Measurements from ENCODE around the gene CPNE1.
"Not testable (repeated sequence)": the region's sequence is repeated elsewhere in the genome, so short reads cannot be mapped to it uniquely, and the experiment has no call there.

Gene CPNE1

GRCh38 chr20:35697696-35698297 lies 33.1 kb upstream of the CPNE1 start:
- DNase-seq, result no peak

DNA sequence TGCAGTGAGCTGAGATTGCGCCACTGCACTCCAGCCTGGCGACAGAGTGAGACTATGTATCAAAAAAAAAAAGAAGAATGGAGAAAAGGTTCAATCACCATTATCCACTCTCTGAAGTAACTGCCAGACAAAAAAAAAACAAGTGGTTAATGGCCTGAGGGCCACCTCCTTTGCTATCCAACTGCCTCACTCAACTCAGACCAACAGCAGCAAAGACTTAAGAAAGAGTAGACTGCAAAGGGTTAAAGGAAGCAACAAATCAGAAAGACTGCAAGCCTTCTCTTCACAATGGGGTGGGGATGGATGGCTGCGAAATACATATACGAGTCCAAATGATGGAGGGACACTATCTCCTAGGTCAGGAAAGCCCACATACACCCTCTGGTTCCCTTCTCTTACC lies 31.3 kb upstream of the CPNE1 start:
- no peak for DNase-seq

DNA sequence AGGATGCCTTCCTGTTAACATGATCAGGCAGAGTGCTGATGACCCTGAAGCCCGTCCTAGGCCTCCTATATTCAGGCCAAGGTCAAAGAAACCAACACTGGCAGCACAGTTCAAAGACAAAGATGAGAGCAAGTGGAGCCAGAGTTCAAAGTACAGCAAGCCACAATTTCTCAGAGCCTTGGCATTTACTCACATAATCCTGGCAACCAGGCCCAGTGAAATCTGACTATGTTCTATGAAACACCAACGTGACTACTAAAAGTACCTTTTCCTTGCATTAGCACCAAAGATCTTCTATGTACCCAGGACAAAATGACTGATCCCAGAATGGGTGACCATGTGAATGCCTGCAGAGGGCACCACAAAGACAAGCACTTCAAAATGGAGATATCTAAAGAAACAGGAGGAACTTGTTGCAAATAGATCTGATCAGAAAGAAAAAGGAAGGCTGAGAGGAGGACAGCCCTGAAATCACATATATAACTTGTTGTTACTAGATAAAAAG lies 30.6 kb upstream of the CPNE1 start:
- no peak for DNase-seq

DNA sequence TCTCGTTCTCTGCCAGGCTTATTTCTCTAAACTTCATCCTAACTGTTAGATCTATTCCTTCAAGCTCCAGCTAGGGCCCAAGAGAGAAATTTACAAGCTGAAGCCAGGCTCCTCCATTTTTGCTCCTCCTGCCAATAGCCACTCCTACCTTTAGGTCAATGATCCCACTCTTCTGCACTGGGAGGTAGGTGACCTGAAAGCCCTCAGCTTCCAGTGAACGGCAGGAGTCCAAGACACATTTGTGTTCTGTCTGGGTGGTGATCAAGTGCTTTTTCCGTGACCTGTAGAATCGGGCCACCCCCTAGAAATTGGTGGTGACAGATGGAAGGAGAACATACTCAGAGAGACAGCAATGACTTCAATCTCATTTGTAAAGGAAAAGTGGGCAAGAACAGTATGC lies 25.6 kb upstream of the CPNE1 start:
- DNase-seq, result no peak

- not testable (repeated sequence) for DNase-seq
These were observed 22.2 kb upstream of the CPNE1 start for GRCh38 chr20:35686872-35687271.

DNA sequence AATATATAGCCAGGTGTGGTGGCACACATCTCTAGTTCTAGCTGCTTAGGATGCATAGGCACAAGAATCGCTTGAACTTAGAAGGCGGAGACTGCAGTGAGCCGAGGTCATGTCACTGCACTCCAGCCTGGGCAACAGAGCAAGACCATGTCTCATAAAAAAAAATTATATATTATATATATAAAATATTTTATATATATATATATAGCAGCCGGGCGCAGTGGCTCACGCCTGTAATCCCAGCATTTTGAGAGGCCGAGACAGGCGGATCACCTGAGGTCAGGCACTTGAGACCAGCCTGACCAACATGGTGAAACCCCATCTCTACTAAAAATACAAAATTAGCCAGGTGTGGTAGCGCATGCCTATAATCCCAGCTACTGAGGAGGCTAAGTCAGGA lies 20.7 kb upstream of the CPNE1 start:
- not testable (repeated sequence) for DNase-seq

GRCh38 chr20:35681960-35682359 lies 17.3 kb upstream of the CPNE1 start:
- DNase-seq, result no peak

- no peak for DNase-seq
These were observed 15.9 kb upstream of the CPNE1 start for GRCh38 chr20:35680452-35681183.

DNA sequence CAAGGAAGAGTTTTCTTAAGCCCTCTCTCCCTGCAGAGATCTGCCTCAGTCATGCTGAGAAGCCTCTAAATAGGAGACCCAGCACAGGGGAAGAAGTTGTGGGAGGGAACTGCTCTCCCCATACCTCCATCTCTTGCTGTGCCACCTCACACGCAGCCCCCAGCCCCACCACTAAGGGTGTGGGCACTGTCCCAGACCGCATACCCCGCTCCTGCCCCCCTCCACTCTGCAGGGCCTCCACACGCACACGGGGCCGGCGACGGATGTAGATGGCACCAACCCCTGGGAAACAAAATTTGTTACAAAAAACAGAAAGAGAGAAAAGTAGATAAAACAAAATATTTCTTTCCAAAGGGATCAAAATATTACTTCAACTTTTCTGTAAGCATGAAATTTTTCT lies 10.2 kb upstream of the CPNE1 start:
- DNase-seq, result no peak

DNA sequence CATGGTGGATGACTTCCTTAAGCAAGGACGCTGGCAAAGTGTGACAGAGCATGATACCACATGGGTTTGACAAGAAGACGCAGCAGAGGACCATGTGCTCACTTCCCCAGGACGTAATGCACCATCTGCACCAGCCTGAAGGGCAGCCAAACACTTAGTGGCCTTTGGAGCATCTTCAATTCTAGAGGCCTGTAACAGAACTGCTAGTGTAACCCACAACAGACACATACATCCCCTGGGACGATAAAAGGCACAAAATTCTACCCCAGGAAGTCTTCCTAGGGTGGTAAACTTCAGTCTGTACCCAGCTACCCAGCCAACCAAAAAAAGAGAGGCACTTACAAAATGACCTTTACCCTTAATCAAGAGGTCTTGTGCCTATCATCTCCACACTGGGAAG lies 9.2 kb upstream of the CPNE1 start:
- no peak for DNase-seq

DNA sequence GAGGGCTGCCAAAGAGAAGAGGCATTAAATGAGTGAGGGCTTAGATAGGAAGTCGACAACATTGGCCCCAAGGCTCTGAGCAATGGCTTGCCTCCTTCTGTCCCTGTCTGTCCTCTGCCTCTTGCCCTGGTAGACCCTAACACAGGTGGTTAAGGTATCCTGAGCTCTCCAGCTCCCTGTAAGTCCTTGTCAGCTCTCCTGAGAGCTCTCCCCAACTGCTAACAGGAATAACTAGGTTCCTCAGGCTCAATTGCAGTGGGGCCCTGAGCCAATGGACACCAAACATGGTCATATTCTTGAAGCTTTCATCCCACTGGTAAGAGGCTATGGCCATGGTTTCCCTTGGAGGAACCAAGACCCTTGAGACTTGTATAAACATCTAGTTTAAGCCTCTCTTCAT lies 5.0 kb upstream of the CPNE1 start:
- no peak for DNase-seq

GRCh38 chr20:35669221-35669620 lies 4.5 kb upstream of the CPNE1 start:
- no peak for DNase-seq

DNA sequence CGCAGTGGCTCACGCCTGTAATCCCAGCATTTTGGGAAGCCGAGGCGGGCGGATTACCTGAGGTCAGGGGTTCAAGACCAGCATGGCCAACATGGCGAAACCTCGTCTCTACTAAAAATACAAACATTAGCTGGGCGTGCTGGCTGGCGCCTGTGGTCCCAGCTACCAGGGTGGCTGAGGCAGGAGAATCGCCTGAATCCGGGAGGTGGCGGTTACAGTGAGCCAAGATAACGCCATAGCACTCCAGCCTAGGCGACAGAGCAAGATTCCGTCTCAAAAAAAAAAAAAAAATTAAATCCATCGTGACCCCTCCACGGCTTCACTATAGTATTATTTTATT lies 1.2 kb upstream of the CPNE1 start:
- DNase-seq, result no peak

GRCh38 chr20:35663516-35664465 lies 909 bp downstream of the CPNE1 start:
- peak; percentile 55 for DNase-seq

GRCh38 chr20:35662551-35662950 lies 2.1 kb downstream of the CPNE1 start:
- no peak for DNase-seq

DNA sequence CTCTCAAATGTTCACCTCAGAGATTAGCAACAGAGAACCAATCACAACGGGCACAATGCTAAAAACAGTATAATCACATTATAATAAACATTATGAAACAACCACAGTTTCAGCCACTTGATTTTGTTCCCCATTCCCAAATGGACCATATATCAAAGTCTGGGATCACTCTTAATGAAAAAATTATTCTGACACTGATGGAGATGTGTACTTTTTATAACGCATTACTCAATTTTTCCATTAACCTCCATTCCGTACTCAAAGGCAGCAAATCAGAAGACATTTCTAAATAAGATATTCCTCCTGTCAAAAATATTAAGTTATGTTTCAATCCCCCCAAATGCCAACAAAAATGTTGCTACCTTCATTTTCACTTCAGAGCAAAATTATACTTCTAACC lies 2.8 kb downstream of the CPNE1 start:
- DNase-seq, result no peak

GRCh38 chr20:35661053-35661452 lies 3.6 kb downstream of the CPNE1 start:
- no peak for DNase-seq

DNA sequence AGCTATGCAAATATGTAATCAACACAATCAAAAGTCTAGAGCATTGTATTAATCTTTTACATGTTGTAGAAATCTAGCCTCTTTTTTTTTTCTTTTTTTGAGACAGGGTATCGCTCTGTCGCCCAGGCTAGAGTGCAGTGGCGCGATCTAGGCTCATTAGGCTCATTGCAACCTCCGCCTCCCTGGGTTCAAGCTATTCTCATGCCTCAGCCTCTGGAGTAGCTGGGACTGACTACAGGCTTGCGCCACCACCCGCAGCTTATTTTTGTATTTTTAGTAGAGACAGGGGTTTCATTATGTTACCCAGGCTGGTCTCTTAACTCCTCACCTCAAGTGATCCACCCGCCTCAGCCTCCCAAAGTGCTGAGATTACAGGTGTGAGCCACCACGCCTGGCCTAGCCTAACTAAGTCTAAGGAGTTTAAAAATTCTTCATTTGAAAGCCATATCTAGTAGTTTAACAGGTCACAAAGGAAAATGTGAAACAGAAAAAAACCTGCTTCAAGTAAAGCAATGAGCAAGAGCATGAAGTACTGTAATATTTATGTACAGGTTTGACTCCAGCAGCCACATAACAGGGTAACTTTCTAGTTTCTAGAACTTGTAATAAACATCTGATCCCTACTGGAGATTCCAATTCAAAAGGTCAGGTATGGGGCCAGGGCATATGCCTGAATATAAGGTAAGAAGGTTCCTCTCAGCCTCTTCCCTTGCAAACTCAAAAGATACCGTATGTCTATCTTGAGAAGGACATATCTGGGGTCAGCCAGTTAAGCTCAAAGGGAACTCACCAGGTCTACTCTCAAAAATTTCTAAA lies 4.4 kb downstream of the CPNE1 start:
- no peak for DNase-seq

DNA sequence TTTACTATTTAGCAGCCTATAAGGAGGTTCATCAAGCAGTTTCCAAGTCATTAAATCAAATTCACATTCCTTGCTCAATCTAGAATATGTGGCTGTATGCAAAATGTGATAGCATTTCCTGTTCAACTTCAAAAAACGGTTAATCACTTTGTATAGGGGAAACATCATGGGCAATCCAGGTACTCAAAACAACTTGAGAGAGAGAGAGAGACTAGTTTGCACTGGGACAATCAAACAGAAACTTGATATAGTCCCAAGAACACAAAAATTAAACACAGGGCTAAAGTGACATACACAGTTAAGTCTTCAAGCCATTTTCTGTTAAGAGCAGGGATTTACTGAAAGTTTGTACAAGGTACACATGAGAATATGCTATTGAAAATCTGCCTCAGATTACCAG lies 7.4 kb downstream of the CPNE1 start:
- no peak for DNase-seq

DNA sequence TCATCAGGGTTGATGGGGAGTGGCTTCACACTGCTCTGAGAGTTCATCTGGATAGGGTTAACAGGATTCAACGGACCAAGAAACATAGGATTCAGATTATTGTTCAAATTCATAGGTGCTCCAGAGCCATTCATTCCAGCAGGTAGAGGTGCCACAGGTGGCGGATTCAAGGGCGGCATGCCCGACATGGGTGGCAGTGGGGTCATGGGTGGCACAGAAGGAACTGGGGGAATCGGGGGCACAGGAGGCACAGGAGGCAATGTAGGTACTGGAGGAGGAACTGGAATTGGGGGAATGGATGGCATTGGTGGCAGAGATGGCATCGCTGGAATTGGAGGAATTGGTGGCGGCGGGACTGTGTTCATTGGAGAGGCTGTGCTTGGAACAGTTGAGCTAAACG lies 10.3 kb downstream of the CPNE1 start:
- no peak for DNase-seq

GRCh38 chr20:35653893-35654292 lies 10.8 kb downstream of the CPNE1 start:
- no peak for DNase-seq

GRCh38 chr20:35653430-35653734 lies 11.3 kb downstream of the CPNE1 start:
- no peak for DNase-seq
